Activated CD4-positive, alpha-beta T cell treated with anti-CD3 and anti-CD28 coated beads, Interleukin-2, amount 10 ng/mL, durations not matched to agents 24 days and 14 days (primary cell): ENCODE results near the gene LYZL1. TPM values are rescaled to one million over a fixed set of nuclear protein-coding genes. Genes with fewer than 3 reads are reported as not detected.

Source experiments
- DNase-seq: peaks from one replicate; pipeline ENCODE4 v3.0.0; 2022
- H3K27ac Mint-ChIP-seq: one replicate; pipeline ENCODE4 v1.8.0; 2022; ENCODE audit warnings: mild to moderate bottlenecking, mixed read lengths
- H3K27me3 Mint-ChIP-seq: one replicate; pipeline ENCODE4 v1.8.0; 2022; ENCODE audit warnings: mixed read lengths
- H3K36me3 Mint-ChIP-seq: one replicate; pipeline ENCODE4 v1.8.0; 2022; ENCODE audit warnings: low read depth, mild to moderate bottlenecking, mixed read lengths
- H3K4me1 Mint-ChIP-seq: one replicate; pipeline ENCODE4 v1.8.0; 2021; ENCODE audit warnings: mixed read lengths
- H3K4me3 Mint-ChIP-seq: one replicate; pipeline ENCODE4 v1.8.0; 2022; ENCODE audit warnings: mild to moderate bottlenecking, moderate library complexity, mixed read lengths
- H3K9me3 Mint-ChIP-seq: one replicate; pipeline ENCODE4 v1.8.0; 2021; ENCODE audit warnings: mixed read lengths
- intact Hi-C: fragments of 100-400 bp; cut with micrococcal nuclease; formaldehyde crosslinking; loops from one replicate; pipeline ENCODE4 v1.15.1; 2023
- total RNA-seq: library from RNA; stranded (reverse); gene quantifications from 2 replicates; pipeline ENCODE4 v1.2.3, GENCODE V29; 2022

The LYZL1 gene
- total RNA-seq, 1 donor from 2014 or later: not detected

- Mint-ChIP-seq H3K9me3 (no peaks in the 10 kb centered on the region), H3K27ac (no peak overlapping the region)
Observed at GRCh38 chr10:29254123-29255046, 34.5 kb upstream of the LYZL1 start.

GRCh38 chr10:29255104-29255503 is 33.8 kb upstream of the LYZL1 start:
- no peak for DNase-seq

More at GRCh38 chr10:29254123-29255046, 34.5 kb upstream of the LYZL1 start:
- no peaks in the 10 kb centered on the region for H3K4me1 Mint-ChIP-seq
- no peaks in the 10 kb centered on the region for H3K36me3 Mint-ChIP-seq
- H3K27me3 Mint-ChIP-seq: peaks cover 3% of the 10 kb centered on the region
- intact Hi-C loops: no loop called here
- no peak overlapping the region for H3K4me3 Mint-ChIP-seq
- DNase-seq: no peak

GRCh38 chr10:29256019-29256418 is 32.9 kb upstream of the LYZL1 start:
- H3K4me1 Mint-ChIP-seq: no peaks in the 10 kb centered on the region
- peaks cover 3% of the 10 kb centered on the region for H3K27me3 Mint-ChIP-seq
- DNase-seq: no peak
- no peak overlapping the region for H3K4me3 Mint-ChIP-seq
- H3K36me3 Mint-ChIP-seq: no peaks in the 10 kb centered on the region
- no peak overlapping the region for H3K27ac Mint-ChIP-seq
- intact Hi-C loops: no loop called here
- H3K9me3 Mint-ChIP-seq: no peaks in the 10 kb centered on the region

More at GRCh38 chr10:29255104-29255503, 33.8 kb upstream of the LYZL1 start:
- H3K4me1 Mint-ChIP-seq: no peaks in the 10 kb centered on the region
- no peaks in the 10 kb centered on the region for H3K36me3 Mint-ChIP-seq
- peaks cover 3% of the 10 kb centered on the region for H3K27me3 Mint-ChIP-seq
- intact Hi-C loops: no loop called here
- no peak overlapping the region for H3K27ac Mint-ChIP-seq
- H3K4me3 Mint-ChIP-seq: no peak overlapping the region
- H3K9me3 Mint-ChIP-seq: no peaks in the 10 kb centered on the region

- intact Hi-C loops: no loop called here
- Mint-ChIP-seq H3K4me3 (no peak overlapping the region), H3K27me3 (peaks cover 3% of the 10 kb centered on the region), H3K36me3 (no peaks in the 10 kb centered on the region), H3K9me3 (no peaks in the 10 kb centered on the region), H3K4me1 (no peaks in the 10 kb centered on the region), H3K27ac (no peak overlapping the region)
- DNase-seq: no peak
Observed at GRCh38 chr10:29256586-29256985, 32.3 kb upstream of the LYZL1 start.

- intact Hi-C loops: no loop called here
- Mint-ChIP-seq H3K27ac (no peak overlapping the region), H3K9me3 (no peaks in the 10 kb centered on the region), H3K36me3 (no peaks in the 10 kb centered on the region), H3K4me1 (no peaks in the 10 kb centered on the region), H3K4me3 (no peak overlapping the region), H3K27me3 (peaks cover 3% of the 10 kb centered on the region)
- DNase-seq: no peak
Observed at GRCh38 chr10:29257106-29257783, 31.6 kb upstream of the LYZL1 start.

GRCh38 chr10:29257784-29258135 is 31.1 kb upstream of the LYZL1 start:
- H3K4me1 Mint-ChIP-seq: no peaks in the 10 kb centered on the region
- no peak overlapping the region for H3K4me3 Mint-ChIP-seq
- intact Hi-C loops: no loop called here
- H3K27me3 Mint-ChIP-seq: peaks cover 3% of the 10 kb centered on the region
- DNase-seq: no peak
- H3K9me3 Mint-ChIP-seq: no peaks in the 10 kb centered on the region
- H3K36me3 Mint-ChIP-seq: no peaks in the 10 kb centered on the region
- H3K27ac Mint-ChIP-seq: no peak overlapping the region

- Mint-ChIP-seq H3K27me3 (peaks cover 1% of the 10 kb centered on the region), H3K27ac (no peak overlapping the region), H3K9me3 (no peaks in the 10 kb centered on the region), H3K36me3 (no peaks in the 10 kb centered on the region), H3K4me1 (no peaks in the 10 kb centered on the region), H3K4me3 (no peak overlapping the region)
- intact Hi-C loops: no loop called here
- DNase-seq: no peak
Observed at GRCh38 chr10:29259498-29259897, 29.4 kb upstream of the LYZL1 start.

- no peaks in the 10 kb centered on the region for H3K36me3 Mint-ChIP-seq
- H3K9me3 Mint-ChIP-seq: no peaks in the 10 kb centered on the region
- intact Hi-C loops: no loop called here
Observed at GRCh38 chr10:29263506-29263905, 25.4 kb upstream of the LYZL1 start.

GRCh38 chr10:29265210-29265768 is 23.6 kb upstream of the LYZL1 start:
- Mint-ChIP-seq H3K9me3 (no peaks in the 10 kb centered on the region), H3K27me3 (no peaks in the 10 kb centered on the region), H3K4me3 (no peak overlapping the region), H3K27ac (no peak overlapping the region), H3K36me3 (no peaks in the 10 kb centered on the region), H3K4me1 (no peaks in the 10 kb centered on the region)
- intact Hi-C loops: no loop called here
- DNase-seq: no peak

More at GRCh38 chr10:29263506-29263905, 25.4 kb upstream of the LYZL1 start:
- H3K27me3 Mint-ChIP-seq: no peaks in the 10 kb centered on the region
- no peak overlapping the region for H3K4me3 Mint-ChIP-seq
- H3K4me1 Mint-ChIP-seq: no peaks in the 10 kb centered on the region
- no peak overlapping the region for H3K27ac Mint-ChIP-seq
- DNase-seq: no peak

GRCh38 chr10:29266641-29267040 is 22.2 kb upstream of the LYZL1 start:
- no peaks in the 10 kb centered on the region for H3K27me3 Mint-ChIP-seq
- no peak for DNase-seq
- no peaks in the 10 kb centered on the region for H3K36me3 Mint-ChIP-seq
- no peak overlapping the region for H3K4me3 Mint-ChIP-seq
- intact Hi-C loops: no loop called here
- no peak overlapping the region for H3K27ac Mint-ChIP-seq
- H3K4me1 Mint-ChIP-seq: no peaks in the 10 kb centered on the region
- no peaks in the 10 kb centered on the region for H3K9me3 Mint-ChIP-seq

- DNase-seq: no peak
- Mint-ChIP-seq H3K27ac (no peak overlapping the region), H3K9me3 (no peaks in the 10 kb centered on the region), H3K4me1 (no peaks in the 10 kb centered on the region), H3K4me3 (no peak overlapping the region), H3K36me3 (no peaks in the 10 kb centered on the region), H3K27me3 (no peaks in the 10 kb centered on the region)
- intact Hi-C loops: no loop called here
Observed at GRCh38 chr10:29268011-29268410, 20.9 kb upstream of the LYZL1 start.

- intact Hi-C loops: no loop called here
- no peak overlapping the region for H3K4me3 Mint-ChIP-seq
- no peaks in the 10 kb centered on the region for H3K9me3 Mint-ChIP-seq
- H3K36me3 Mint-ChIP-seq: no peaks in the 10 kb centered on the region
- no peak for DNase-seq
- no peaks in the 10 kb centered on the region for H3K27me3 Mint-ChIP-seq
- H3K27ac Mint-ChIP-seq: no peak overlapping the region
- no peaks in the 10 kb centered on the region for H3K4me1 Mint-ChIP-seq
Observed at GRCh38 chr10:29269486-29269885, 19.4 kb upstream of the LYZL1 start.

GRCh38 chr10:29270883-29271282 is 18.0 kb upstream of the LYZL1 start:
- Mint-ChIP-seq H3K36me3 (no peaks in the 10 kb centered on the region), H3K9me3 (no peaks in the 10 kb centered on the region), H3K27me3 (no peaks in the 10 kb centered on the region), H3K4me3 (no peak overlapping the region), H3K27ac (no peak overlapping the region), H3K4me1 (no peaks in the 10 kb centered on the region)
- no peak for DNase-seq
- intact Hi-C loops: no loop called here

- no peak overlapping the region for H3K4me3 Mint-ChIP-seq
- no peaks in the 10 kb centered on the region for H3K36me3 Mint-ChIP-seq
- H3K4me1 Mint-ChIP-seq: no peaks in the 10 kb centered on the region
- no peak overlapping the region for H3K27ac Mint-ChIP-seq
- H3K9me3 Mint-ChIP-seq: no peaks in the 10 kb centered on the region
- DNase-seq: no peak
- no peaks in the 10 kb centered on the region for H3K27me3 Mint-ChIP-seq
- intact Hi-C loops: no loop called here
Observed at GRCh38 chr10:29271877-29272276, 17.0 kb upstream of the LYZL1 start.
